ENCODE data around the gene RIMKLB.

Gene RIMKLB, protein sequence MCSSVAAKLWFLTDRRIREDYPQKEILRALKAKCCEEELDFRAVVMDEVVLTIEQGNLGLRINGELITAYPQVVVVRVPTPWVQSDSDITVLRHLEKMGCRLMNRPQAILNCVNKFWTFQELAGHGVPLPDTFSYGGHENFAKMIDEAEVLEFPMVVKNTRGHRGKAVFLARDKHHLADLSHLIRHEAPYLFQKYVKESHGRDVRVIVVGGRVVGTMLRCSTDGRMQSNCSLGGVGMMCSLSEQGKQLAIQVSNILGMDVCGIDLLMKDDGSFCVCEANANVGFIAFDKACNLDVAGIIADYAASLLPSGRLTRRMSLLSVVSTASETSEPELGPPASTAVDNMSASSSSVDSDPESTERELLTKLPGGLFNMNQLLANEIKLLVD

DNA sequence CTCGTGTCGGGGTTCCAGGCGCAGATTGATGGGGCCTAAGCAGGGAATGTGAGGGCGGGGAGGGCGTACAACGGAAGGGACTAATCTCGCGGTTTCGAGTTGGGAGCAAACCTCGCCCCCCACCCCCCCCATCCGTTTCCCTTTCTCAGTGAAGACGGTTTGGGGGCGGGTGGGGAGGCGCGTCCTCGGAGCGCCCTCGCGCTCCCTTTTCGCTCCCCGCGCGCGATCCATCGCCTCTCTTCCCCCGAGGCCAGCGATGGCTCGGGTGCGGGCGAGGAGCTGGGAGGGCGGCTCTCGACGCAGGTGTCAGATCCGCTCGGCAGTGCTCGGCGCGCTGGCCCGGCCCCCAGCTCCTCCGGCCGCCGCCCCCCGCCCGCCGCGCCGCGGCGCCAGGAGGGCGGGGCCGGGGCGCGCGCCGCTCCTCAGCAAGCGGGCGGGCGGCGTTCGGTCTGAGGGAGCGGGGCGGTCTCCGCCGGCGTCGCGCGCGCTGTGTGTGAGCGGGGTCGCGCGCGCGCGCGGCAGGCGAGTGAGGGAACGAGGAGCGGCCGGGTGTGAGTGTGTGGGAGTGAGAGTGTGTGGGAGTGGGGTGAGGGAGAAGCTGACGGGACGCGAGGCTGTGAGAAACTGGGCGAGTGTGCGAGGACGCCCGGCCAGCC is at the start of gene RIMKLB:
Gene RIMKLB (plus strand): TSS at position 516 of the 656 bp plus-strand sequence. CDS start 15,876 bp downstream, outside the sequence.
- DNase-seq, result peak; percentile 77

DNA sequence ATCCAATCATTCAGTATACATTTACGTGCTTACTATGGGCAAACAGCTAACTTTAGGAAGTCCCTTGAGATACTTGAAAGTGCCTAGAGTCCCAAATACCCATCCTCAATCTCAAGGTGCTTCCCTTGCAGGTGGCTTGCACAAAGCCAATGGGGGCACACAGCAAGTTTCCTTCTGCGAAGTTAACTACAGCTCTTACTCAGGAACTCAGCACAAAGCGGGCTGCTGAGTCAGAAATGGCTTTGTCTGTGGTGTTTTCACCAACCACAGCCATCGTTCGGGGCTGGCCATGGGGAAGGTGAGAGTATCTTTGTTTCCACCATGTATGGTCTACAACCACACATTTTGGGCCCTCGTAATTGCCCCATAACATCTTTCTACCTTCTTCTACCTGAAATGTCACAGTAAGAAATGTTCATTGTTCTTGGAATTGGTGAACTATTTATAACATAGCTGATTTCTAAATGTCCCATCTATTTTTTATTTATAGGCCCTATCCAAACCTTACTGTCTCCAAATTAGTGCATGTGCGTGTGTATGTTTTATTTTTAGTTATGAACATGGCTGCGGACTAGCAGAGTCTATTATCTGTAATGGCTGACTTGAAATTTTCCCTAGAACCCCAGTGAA is 49.1 kb upstream of the RIMKLB start:
- no peak for DNase-seq

DNA sequence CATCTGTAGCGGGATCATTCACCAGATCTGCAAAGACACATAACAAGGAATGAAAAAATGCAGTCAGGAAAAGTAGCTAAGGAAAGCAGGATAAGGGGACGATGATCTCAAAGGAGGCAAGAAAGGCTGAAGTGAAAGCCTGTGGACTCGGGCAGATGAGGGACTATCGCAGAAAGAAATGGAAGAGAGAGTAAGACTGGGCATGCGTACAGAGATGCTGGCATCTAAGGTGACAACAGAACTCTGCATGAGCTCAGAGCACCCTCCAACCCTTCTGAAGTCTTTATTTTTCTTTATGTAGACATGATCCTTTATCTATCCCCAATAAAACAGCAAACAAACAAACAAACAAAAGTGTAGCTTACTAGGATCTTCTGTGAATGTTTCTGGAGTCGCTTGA is 42.4 kb upstream of the RIMKLB start:
- no peak for DNase-seq

DNA sequence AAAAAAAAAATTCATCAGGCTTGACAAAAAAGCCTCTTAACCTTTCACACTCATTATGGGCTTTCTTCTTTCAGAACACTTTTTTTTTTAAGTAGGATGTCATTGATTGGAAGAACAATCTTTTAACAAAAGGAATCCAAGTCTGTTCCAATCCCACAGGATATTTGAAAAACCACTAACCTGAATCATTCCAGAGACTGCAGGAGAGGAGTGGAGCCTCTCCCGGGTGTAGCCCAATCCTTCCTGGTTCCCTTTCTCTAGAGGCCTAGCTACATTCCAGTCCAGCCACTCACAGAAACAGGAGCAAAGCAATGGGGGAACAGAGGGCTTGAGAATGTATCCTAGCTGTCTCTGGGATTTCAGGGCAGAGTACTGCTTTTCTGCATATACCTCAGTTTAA is 39.4 kb upstream of the RIMKLB start:
- DNase-seq, result no peak

DNA sequence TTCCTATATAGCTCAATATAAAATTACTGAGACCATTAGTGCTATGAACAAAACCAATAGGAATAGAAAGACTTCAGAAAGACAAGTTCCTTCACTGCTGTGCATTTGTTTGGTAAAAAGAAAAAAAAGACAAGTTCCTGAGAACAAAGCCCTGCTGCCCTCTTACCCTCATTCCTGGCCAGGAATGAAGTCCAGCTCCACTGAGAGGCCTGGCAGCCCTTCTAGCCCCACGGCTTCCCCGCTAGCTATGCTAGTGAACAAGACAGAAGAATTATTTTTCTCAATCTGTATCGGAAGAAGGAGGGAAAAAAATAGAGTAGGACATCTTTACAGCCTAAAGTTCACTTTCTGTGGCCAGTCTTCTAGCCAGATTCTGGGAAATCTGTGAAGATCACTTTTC is 36.8 kb upstream of the RIMKLB start:
- DNase-seq, result no peak

DNA sequence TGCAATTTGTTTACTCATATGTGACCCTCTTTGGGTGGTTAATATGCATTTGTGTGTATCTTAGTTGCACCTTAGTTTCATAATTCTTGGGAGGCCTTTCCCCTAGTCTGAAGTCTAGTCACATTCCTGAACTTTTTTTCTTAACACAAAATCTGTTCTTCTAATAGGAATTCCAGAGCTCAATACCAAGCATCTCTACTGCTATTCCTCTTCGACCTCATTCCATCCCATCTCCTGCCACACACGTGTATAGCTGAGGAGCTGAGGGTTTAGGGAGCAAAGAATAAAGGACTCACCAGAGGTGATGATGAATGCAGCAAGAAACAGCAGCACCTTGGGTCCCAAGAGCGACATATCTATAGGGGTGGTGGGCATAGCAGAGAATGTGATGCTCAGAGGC is 36.0 kb upstream of the RIMKLB start:
- no peak for DNase-seq

DNA sequence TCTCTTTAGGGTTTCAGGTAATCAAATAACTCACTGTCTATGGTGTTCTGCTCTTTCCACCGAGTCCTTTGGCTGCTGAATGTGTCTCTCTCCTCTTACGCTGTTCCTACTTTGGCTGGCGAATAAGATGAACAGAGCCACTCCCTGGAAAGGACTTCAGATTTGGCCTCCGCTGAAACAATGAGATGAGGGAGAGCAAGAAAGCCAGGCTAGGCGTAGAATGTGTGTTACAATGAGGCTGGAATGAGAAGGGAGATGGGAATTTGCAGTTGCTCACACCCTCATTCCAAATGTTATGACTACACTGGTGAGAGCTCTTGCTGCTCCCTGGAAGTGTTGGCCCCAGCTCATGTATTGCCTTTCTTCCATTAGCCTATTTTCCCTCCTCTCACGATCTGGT is 35.2 kb upstream of the RIMKLB start, which contains the start of gene MFAP5:
Gene MFAP5 (minus strand): TSS at position 234 of the 400 bp plus-strand sequence. CDS start 722 bp downstream, outside the sequence.
- DNase-seq, result no peak

DNA sequence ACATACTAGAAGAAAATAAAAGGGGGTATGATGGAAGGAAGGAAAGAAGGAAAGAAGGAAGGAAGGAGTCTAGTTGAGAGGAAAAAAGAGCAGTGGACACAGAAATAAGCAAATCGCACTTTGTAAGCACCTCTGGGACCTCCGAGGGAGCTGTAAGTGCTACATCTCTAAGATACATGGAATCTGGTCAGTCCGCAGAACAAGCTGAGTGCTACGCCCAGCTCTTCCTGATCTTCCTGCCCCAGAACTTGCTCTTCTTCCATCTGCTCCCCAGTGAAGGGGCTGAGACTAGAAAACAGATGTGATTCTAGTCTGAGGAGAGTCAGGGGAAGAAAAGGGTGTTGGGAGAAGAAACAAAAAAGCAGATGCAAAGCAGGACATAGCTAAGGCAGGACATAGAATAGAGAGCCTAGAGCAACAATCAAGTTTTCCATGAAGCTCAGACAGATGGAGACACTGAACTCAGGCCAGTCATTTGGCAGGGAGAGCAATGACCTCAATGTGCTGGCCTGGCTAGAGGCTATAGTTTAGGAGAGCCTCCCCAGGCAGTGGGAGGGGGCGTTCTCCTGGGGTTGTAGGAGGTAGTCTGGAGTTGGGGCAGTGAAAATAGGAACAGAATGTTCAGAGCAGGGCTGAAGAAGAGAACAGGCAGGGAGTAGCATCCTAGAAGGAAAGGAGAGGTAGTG is 33.4 kb upstream of the RIMKLB start:
- DNase-seq, result no peak

DNA sequence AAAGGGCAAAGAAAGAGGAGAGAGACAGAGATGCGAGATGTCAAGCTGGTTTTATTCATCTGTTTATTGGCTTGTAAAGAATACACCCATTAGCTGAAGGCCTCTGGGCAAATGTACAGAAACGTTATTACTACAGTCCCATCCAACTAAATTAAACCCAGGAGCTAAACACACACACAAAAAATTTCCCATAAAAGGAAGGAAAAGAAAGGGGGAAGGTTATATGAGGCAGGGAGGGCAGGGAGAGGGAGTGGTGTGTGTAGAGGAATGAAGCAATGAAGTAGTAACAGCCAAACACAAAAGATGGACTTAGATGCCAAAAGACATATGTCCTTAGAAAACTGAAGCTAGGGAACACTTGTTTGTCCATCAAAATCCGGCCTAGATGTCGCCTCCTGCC is 32.0 kb upstream of the RIMKLB start:
- DNase-seq, result no peak

DNA sequence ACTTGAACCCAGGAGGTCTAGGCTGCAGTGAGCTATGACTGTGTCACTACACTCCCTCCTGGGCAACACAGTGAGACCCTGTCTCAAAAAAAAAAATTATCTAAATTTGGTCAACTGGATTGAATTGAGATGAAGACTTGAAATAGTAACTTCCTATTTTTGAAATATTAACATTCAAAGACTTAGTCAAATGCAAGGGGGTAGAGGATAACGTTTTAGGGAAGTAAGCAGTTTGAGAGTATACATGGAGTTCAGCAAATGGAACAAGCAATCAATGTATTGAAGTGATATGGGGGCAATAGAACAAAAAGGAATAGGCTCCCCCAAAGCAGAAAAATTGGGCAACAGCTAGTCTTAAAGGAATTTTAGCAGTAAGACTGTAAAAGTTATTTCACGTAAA is 30.5 kb upstream of the RIMKLB start:
- DNase-seq, result peak; percentile 63

DNA sequence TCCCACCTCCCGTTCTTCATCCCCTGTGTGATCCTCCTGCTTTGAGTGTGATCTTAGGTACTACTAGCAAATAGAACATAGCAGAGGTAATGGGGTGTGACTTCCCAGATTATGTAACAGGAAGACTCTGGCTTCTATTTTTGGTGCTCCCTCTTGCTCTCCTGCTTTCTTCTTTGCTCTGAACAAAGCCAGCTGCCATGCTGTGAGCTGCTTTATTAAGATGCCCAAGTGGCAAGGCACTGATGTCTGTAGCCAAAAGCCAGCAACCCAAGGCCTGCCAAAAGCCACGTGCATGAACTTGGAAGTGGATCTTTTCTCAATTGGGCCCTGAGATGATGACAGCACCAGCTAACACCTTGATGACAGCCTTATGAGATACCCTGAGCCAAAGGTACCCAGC is 29.4 kb upstream of the RIMKLB start:
- no peak for DNase-seq

DNA sequence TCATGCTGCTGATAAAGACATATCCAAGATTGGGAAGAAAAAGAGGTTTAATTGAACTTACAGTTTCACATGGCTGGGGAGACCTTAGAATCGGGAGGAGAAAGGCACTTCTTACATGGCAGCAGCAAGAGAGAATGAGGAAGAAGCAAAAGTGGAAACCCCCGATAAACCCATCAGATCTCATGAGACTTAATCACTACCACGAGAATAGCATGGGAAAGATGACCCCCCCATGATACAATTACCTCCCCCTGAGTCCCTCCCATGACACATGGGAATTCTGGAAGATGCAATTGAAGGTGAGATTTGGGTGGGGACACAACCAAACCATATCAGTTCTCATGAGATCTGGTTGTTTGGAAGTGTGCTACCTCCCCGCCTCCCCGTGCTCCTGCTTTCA is 25.4 kb upstream of the RIMKLB start:
- peak; percentile 32 for DNase-seq

DNA sequence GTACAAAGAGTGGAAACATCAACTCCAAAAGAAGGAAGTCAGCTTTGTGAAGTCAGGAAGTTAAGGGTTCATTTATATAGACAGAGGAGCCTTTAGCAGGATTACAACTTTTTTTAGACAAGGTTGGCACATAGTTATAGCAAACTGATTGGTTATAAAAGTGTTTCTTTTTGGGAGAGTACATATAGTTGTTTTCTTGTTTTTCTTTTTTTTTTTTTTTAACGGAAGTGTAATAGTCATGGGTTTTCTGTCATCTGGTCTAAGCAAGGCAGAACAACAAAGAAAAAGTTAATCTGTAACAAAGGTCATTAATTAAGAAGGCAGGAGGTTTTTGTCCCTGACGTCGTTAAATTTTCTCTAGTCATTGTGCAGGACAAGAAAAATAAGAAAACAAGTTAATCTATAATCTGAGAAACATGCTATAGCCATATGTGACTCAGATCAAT is 22.2 kb upstream of the RIMKLB start:
- DNase-seq, result peak; percentile 65

DNA sequence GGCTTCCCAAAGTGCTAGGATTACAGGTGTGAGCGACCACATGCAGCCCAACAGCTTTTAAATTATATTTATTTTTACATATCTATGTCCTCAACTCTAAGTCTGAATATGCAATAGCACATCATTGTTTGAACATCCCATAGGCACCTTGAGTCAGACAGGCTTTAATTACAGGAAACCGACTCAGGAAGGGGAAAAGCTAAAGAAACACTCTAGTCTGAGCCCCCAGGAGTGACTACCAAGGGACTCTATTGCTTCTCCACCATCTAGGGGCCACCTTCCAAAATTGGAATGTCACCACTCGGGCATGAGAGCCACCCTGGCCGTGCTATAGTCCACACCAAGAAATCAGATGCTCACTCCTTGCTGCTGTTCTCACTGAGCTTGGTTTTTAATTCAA is 21.1 kb upstream of the RIMKLB start:
- DNase-seq, result no peak

DNA sequence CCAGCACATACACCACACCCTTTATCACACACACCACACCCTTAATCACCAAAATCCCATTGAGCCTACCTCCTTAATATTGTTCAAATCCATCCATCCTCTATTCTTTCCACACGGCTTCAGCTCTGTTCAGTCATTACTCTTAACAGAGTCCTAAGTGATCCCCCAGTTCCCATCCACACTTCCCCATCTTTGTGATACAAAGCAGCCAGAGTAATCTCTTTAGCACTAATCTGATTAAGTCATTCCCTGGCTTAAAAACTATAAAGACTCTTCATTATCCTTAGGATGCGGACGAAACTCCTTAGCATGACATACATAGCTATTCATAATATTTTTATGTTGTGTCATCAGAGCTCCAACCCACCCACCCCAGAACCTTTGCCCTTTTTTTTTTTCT is 20.4 kb upstream of the RIMKLB start:
- DNase-seq, result no peak

DNA sequence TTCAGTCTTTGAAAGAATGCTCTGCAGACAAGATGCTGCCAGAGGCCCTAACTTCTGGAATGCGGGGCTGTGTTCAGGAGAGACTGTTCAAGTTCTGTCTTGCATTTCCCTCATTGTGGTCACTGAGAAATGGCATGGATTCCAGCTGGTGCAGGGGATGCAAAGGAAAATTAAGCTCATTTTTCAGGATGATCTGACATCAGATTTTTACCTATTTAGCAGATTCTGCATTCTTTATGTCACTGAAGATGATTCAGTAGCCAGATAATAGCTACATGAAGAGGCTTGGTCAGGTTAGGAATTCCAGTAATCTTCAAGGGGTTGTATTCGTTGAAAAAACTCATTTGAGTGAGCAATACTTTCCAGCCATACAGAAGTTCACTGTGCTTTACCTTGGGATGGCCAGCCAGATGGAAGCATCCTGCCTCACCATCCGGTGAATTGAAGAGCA is 19.1 kb upstream of the RIMKLB start:
- DNase-seq, result no peak

DNA sequence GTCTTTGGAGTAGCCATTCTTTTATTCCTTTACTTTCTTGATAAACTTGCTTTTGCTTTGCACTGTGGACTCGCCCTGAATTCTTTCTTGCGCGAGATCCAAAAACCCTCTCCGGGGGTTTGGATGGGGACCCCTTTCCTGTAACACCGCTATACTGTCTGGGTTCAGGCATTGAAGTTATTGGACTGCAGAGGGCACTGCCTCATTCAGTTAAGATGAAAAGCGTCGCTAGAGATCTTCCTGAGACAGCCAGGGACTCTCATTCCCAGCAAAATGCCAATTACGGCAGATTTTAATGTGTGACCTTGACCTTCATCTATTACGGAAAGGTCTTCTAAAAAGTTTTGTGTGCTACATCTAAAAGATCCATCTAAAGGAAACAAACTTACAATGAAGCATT is 17.3 kb upstream of the RIMKLB start:
- no peak for DNase-seq

DNA sequence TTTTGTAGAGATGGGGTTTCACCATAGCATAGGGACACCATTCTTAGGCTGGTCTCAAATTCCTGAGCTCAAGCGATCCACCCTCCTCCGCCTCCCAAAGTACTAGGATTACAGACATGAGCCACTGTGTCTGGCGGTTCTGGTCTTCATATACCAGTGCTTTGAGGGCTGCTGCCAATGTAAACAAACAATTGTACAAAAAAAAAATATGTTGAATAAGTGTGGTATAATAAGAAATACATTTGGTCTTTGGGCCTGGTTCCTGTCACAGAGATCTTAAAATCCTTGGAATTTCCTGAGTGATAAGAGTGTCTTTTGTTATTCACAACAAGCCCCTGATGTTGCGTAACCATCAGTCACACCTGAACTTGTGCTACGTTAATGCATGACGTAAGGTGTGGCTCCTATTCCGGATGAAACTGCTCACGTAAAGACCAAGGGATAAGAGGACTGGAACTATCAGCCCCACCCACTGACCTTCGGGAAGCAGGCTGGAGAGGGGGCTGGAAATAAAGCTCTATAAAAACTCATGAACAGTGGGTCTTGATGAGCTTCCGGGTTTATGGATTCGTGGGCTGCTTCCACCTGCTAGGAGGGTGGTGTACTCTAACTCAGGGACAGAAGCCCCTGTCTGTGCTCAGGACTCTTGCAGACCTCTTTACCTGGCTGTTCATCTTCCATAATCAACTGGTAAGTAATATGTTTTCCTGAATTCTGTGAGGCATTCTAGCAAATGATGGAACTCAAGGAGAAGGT is 16.5 kb upstream of the RIMKLB start:
- no peak for DNase-seq

DNA sequence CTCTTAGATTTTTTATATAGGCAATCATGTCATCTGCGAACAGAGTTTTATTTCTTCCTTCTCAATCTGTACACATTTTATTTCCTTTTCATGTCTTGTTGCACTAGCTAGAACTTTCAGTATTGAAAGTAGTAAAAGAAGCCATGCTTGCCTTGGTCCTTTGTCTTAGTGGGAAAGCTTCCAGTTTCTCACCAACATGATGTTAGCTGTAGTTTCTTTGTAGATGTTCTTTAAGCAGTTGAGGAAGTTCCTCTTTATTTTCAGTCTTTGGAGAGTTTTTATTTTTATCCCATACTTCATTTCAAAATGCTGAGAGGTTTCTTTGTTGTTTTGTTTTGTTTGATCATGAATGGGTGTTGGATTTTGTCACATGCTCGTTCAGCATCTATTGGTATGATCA is 12.7 kb upstream of the RIMKLB start:
- DNase-seq, result peak; percentile 28

DNA sequence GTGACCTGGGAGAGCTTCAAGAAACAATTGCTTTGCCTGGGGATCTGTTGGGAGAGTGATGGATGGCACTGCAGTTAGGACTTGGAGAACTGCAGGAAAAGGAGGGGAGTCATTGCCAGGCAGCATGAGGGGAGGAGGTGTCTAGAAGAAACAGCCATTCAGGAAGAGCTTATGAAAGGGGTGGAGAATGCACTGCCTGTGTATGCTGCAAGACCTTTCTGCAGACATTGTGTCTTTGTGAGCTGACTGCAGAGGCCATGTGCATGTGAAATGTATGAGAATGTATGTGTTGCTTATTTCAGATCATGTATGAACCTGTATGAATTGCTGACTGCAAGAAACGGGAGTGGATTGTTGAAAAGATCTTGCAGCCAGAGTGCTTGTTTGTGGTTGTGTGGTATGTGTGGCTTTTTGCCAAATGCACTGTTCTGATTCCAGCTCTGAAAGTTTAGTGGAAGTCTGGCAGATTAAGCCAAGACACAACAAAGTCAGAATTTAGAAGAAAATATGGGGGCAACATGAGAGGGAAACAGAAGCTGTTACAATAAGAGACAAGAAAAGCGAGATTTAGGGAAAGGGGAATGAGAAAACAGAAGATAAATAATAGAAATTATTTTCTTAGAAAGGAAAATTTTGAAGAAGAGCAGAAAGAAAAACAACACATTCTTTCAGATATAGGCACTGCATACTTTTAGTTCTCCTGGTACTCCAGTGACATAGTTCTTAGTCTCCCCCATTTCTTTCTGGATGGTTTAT is 9.8 kb upstream of the RIMKLB start:
- DNase-seq, result peak; percentile 39

DNA sequence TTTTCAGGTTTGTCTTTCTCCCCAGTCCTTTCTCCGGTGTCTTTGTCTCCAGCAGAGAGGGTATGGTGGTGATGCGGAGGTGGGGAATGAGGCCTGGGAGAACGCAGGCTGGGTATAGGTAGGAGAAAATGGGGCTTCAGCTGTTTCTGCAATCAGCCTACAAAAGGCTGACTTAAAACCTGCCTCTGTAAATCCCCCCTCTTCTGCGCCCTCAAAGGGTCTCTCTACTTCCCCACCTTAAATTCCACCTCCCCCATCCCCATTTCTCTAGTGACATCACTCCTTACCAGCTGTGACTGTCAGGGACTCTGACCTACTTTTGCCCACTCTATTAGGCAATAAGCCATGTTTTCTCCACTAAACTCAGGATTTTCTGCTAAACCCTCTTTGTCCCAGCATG is 8.1 kb upstream of the RIMKLB start:
- no peak for DNase-seq

DNA sequence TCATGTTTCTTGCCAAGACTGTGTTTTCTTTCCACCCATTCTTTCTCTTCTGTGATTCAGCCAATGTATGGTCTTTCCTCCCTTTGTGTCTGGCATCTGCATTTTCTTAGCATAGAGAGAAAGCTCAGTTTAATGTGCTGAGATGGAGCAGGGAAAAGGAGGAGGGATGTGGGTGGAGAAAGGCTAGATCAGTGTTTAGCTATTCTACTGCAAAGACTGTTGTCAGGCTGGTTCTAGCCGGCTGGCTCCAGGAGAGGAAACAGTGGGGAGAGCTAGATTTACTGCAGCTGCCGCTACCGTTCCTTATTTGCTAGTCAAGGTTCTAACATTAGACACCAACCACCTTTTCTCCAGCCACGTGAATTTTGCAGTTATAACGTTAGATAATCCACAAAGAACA is 5.2 kb upstream of the RIMKLB start:
- DNase-seq, result no peak
